NB4 (cell line): ENCODE results near the gene CILP2.

Experiments used
- CTCF ChIP-seq: IDR thresholded peaks from one replicate; pipeline ENCODE4 v1.5.1; 2012; ENCODE audit warnings: low read depth, low read length
- MAX ChIP-seq: IDR thresholded peaks from 2 replicates; pipeline ENCODE4 v1.6.1; 2011; ENCODE audit warnings: low read depth, low read length
- MYC ChIP-seq: IDR thresholded peaks from 2 replicates; pipeline ENCODE4 v1.6.1; 2011; ENCODE audit warnings: low read depth, low read length
- POLR2A ChIP-seq: IDR thresholded peaks from 2 replicates; pipeline ENCODE4 v1.6.1; 2011; ENCODE audit warnings: mild to moderate bottlenecking; ENCODE audit not compliant: insufficient read length; ENCODE audit errors: extremely low read depth

GRCh38 chr19:19498255-19498991, 39.6 kb upstream of the CILP2 start:
- TF ChIP-seq CTCF (no peak), POLR2A (no peak), MAX (no peak), MYC (no peak)
